ENCODE results near the gene LYG1.

The LYG1 gene

GRCh38 chr2:99261242-99261641 is 39.8 kb downstream of the LYG1 start:
- DNase-seq = no peak

DNA sequence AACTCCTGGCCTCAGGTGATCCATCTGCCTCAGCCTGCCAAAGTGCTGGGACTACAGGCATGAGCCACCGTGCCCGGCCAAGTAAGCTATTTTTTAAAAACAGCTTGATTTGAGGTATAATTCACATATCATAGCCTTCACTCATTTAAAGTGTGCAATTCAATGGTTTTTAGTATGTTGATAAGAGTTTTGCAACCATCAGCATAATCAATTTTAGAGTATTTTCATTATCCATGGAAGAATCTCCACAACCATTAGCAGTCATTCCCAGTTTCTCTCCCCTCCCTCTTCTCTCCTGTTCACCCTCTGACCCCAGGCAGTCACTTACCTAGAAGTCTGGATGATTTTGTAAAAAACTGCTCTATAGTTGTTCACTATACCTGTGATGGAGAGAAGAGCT is 40.8 kb downstream of the LYG1 start:
- no peak for DNase-seq

GRCh38 chr2:99259465-99259864 is 41.5 kb downstream of the LYG1 start:
- no peak for DNase-seq

GRCh38 chr2:99256677-99257076 is 44.3 kb downstream of the LYG1 start:
- no peak for DNase-seq

DNA sequence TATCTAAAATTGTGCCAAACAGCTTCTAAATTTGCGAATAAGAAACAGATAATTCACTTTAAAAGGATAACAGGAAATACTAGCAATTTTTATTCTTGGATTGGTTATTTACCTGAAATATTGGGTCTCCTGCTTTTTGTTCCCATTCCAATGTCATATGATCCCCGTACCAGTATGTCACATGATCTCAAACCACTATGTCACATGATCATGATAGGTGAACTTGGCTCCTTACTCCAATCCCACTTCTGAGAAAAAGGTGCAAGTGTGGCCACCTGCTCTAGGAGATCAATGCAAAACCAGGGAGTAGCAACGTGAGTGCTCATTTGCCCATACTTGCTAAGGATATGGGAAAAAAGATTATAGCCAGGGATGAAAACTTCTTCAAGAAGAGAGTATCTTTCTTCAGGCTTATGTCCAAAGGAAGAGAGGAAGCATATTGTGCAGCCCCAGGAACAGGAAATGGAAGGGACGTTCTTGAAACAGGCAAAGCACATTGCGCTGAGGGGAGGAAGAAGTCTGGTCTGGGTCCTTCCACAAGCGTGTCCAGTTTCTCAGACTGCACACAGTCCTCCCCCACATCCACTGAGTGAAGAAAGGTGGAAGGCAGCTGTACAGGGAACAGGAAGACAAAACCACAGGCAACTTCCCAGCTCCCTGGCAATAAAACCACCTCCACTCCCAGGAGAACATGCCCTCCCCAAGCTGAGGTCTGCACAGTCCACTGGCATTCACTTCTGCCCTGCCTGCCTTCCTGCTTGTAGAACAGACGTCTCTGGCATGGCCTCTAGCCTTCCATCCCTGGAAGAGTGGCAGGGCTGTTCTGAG is 45.3 kb downstream of the LYG1 start, which contains the start of gene LYG2:
Gene LYG2 (minus strand): TSS at position 176 of the 828 bp plus-strand sequence. CDS start 1,406 bp downstream, outside the sequence.
- no peak for DNase-seq

GRCh38 chr2:99249951-99250350 is 51.0 kb downstream of the LYG1 start:
- no peak for DNase-seq

DNA sequence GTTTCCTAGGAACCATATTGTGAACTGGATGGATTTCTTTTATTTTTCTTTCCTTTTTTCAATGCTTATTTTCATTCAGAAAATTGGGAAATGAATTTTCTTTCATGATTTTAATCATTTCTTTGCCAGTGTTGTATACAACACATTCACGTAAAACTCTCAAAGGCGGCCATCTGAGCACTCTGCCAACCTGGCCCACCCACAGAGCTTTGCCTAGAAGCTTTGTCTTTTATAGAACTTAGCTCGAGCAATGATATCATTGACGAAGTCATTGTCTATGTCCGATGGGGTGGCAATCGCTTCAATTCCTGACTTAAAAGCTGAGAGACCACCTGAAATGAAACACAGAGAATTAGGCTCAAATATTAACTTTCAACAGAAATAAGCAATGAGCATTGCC is 58.8 kb downstream of the LYG1 start:
- no peak for DNase-seq

GRCh38 chr2:99240431-99240830 is 60.6 kb downstream of the LYG1 start:
- no peak for DNase-seq

- no peak for DNase-seq
These were observed 62.4 kb downstream of the LYG1 start for GRCh38 chr2:99238599-99238998.
